ENCODE data around the gene DARS2. TPM values are rescaled to one million over a fixed set of nuclear protein-coding genes. Genes with fewer than 3 reads are reported as not detected.
"Not testable (repeated sequence)": the region's sequence is repeated elsewhere in the genome, so short reads cannot be mapped to it uniquely, and the experiment has no call there.

The DARS2 gene
- polyA plus RNA-seq, 3 donors = 24.5 to 27.4 (median 24.9) TPM

DNA sequence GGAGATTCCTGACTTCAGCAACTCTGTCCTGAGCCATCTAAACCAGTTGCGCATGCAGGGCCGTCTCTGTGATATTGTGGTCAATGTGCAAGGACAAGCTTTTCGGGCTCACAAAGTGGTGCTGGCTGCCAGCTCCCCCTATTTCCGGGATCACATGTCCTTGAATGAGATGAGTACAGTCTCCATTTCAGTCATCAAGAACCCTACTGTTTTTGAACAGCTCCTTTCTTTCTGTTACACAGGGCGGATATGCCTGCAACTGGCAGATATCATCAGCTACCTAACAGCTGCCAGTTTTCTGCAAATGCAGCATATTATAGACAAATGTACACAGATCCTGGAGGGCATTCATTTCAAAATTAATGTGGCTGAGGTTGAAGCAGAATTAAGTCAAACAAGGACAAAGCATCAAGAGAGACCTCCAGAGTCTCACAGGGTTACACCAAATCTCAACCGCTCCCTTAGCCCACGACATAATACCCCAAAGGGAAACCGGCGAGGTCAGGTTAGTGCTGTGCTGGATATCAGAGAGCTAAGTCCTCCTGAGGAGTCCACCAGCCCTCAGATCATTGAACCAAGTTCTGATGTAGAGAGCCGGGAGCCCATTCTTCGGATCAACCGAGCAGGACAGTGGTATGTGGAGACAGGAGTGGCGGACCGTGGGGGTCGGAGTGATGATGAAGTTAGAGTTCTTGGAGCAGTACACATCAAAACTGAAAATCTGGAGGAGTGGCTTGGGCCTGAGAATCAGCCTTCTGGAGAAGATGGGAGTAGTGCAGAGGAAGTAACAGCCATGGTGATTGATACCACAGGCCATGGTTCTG is 46.0 kb downstream of the DARS2 start:
- DNase-seq (ENCODE audit: extremely low read depth in 1 of 11, low read depth in 9 of 11, low spot score in 4 of 11) = no peak

DNA sequence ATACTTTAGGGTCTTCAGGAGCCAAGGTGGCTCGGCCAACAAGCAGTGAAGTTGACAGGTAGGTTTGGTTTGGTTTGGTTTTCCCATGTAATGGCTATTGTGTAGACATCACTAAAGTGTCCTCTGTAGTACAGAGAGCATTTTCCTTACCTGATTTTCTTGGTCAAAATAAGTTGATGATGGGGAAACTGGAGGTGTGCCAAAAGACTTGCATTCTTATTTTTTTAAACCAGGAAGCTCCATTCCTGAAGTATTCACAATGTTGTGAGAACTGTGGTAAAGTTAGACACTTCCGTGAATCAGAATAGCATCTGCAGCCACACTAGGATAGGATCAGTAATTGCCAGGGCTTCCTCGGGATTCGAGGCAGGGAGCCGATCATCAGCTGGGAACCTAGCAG is 46.6 kb downstream of the DARS2 start:
- DNase-seq (ENCODE audit: extremely low read depth in 1 of 11, low read depth in 9 of 11, low spot score in 4 of 11) = no peak

DNA sequence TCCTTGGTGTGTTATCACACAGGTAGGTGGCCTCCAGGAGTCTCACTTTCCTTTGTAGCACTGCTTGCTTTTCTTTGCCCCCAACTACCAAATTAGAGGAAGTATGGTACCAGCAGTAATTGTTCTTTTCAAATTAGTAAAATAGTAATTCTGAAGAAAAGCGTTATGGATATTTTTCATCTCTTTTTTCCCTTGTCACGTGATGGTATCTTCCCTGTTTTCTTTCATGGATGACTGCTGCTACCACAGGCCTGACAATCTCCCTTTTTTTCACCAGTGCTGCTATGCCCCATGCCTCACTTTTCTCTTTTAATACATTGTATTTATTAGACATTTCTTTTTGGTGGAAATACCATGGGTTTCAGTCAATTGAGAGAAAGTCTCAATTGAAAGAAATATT is 47.0 kb downstream of the DARS2 start:
- no peak for DNase-seq (ENCODE audit: extremely low read depth in 1 of 11, low read depth in 9 of 11, low spot score in 4 of 11)

DNA sequence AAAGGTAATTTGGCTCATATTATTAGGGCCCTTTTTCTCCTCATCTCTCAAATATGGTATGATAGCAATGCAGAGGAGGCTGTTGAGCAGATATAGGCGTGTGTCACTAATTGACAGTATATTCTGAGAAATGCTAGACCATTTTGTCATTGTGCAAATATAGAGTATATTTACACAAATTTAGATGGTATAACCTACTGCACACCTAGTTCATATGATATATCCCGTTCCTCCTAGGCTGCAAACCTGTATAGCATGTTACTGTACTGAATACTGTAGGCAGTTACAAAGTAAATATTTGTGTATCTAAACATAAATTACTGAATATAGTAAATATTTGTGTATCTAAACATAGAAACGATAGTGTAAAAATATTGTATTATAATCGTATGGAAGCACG is 52.3 kb downstream of the DARS2 start:
- no peak for DNase-seq (ENCODE audit: extremely low read depth in 1 of 11, low read depth in 9 of 11, low spot score in 4 of 11)

DNA sequence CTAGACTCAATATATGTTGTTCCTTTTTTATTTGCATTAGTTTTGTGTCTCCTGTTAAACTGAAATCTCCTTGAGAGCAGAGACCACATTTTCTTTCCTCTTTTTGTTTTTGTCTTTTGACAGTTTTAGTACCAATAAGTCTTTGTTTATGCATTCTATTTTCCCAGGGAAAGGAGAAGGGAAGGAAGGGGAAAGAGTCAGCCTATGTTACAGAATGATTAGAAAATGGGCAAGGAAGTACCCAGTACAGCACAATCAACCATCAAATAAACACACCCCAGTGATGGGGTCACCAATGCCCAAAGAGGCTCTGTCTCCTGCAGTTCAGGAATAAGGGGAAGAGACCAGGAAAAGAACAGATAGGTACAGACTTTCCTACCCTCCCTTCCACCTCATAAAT is 53.8 kb downstream of the DARS2 start:
- DNase-seq (ENCODE audit: extremely low read depth in 1 of 11, low read depth in 9 of 11, low spot score in 4 of 11) = no peak

DNA sequence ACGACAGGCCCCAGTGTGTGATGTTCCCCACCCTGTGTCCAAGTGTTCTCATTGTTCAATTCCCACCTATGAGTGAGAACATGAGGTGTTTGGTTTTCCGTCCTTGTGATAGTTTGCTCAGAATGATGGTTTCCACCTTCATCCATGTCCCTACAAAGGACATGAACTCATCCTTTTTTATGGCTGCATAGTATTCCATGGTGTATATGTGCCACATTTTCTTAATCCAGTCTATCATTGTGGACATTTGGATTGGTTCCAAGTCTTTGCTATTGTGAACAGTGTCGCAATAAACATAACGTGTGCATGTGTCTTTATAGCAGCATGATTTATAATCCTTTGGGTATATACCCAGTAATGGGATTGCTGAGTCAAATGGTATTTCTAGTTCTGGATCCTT is 56.6 kb downstream of the DARS2 start:
- not testable (repeated sequence) for DNase-seq (ENCODE audit: extremely low read depth in 1 of 11, low read depth in 9 of 11, low spot score in 4 of 11)

DNA sequence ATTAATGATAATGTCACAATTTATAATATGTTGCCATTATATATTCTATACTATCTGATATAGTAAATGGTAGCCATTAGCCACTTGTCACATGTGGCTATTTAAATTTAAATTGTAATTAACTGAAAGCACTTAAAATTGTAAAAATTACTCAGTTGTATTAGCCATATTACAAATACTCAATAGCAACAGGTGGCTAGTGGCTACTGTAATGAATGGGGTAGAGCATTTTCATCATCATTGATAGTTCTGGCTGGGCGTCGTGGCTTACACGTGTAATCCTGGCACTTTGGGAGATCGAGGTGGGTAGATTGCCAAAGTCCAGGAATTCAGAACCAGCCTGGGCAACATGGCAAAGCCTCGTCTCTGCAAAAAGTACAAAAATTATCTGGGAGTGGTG is 60.2 kb downstream of the DARS2 start:
- no peak for DNase-seq (ENCODE audit: extremely low read depth in 1 of 11, low read depth in 9 of 11, low spot score in 4 of 11)

DNA sequence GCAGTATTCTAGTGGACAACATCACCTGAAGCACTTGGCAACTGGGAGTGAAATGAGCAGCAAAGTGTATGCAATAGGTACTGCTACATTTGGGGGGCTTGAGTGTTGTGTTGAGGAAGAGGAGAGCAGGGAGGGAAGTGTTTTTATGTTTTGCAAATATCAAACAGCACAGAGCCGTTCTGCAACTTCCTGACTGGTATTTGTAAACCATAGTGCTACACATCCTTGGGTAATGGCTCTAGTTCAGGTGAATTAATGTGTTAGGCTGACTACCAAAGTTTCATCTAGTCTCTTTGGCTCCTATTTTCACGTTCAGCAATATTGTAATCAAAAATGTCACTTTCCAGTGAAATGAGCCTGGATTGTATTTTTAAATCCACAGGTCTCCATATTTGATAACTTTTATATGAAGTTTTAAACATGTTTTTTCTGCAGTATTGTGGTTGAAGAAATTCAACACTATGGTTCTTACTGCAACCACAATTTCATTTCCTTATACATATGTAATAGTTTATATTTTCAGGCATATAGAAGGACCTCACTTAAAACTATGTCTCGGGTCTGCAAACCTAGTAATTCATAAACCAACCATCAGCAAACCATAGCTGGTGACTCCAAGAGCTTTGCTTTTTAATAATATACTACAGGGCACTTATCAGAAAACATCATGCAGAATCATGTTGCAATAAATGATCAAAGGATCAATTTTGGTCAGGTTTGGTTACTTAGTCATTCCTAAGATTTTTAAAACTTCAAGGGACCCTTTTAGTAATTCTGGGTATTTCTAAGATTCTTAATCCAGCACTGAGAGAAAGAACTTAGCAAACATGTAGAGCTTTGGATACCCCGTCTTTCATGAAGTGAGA is 62.5 kb downstream of the DARS2 start:
- no peak for DNase-seq (ENCODE audit: extremely low read depth in 1 of 11, low read depth in 9 of 11, low spot score in 4 of 11)

DNA sequence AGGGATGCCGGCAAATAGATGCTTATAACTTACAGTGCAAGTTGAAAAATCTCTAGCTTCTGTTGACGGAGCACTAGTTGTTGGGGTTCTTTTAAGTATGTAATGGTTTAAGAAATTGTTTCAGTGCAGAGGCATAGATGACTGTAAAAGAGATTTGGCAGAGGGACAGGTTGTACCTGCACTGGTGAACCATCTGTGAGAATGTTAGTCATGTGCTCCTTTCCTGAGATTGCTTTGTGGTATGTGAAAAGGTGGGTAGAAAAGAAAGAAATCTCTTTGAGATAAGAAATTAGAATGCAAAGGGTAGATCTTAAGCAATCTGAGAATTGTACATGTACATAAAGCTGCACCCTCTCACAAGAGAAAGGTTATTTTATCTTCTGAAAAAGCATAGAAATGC is 63.2 kb downstream of the DARS2 start:
- DNase-seq (ENCODE audit: extremely low read depth in 1 of 11, low read depth in 9 of 11, low spot score in 4 of 11) = no peak

DNA sequence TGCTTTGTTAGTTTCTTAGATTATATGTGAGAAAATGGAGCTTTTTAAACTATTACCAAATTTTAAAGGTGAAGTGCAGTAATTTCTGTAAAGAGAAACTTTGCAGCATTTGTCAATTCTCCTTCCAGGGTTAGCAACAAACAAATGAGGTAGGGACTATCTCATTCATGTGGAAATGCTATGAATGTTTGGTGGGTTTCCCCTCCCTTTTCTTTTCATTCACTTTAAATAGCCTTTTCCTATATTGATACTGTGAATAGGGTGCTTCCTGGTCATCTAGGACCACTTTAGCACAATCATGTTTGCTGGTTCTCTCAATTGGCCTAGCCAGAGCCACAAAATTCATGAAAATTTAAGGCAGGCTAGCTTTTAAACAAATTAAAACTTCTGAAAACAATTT is 64.3 kb downstream of the DARS2 start:
- no peak for DNase-seq (ENCODE audit: extremely low read depth in 1 of 11, low read depth in 9 of 11, low spot score in 4 of 11)

DNA sequence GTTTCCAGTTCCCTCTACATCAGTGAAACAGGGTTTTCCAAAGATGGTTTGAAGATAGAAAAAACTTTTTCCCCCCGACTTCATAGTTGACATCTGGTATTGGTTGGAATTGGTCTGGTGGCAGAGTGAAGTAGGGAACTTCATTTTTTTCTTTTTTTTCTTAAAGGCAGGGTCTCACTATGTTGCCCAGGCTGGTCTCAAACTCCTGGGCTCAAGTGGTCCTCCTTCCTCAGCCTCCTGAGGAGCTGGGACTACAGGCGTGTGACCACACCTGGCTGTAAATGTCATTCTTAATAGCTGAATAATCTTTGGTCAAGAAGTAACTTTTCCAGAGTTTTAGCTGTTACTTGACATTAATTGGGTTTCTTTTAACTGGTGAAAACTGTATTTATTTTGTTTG is 65.4 kb downstream of the DARS2 start:
- no peak for DNase-seq (ENCODE audit: extremely low read depth in 1 of 11, low read depth in 9 of 11, low spot score in 4 of 11)

DNA sequence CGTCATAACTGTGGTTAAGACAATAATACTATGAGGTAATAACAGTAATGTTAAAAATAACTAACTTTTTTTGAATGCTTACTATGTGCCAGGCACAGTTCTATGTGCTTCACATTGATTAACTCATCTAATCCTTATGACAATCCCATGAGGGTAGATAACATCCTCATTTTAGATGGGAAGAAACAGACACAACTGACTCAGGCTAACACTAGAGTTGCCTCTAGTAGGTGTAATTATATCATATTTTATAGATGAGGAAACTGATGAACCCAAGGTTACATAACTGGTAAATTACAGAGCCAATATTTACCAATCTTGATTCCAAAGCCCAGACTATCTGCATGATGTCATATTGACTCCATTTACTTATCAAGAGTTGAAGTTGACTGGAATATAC is 69.1 kb downstream of the DARS2 start:
- DNase-seq (ENCODE audit: extremely low read depth in 1 of 11, low read depth in 9 of 11, low spot score in 4 of 11) = no peak

DNA sequence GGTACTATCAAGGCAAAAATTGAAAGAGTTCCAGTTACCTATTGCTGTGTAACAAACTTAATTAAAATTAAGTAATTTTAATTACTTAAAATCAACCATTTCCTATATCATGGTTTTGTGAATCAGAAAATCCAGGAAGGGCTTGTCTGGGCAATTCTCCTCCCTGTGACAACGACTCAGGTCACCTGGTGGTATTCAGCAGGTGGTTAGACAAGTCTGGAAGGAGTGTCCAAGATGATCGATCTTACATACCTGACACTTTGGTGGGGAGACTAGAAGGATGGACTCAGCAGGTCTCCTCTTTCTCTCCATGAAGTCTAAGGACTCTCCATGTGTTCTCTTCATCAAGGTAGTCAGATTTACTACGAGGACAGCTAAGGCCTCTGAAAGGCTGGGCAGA is 69.7 kb downstream of the DARS2 start:
- no peak for DNase-seq (ENCODE audit: extremely low read depth in 1 of 11, low read depth in 9 of 11, low spot score in 4 of 11)

DNA sequence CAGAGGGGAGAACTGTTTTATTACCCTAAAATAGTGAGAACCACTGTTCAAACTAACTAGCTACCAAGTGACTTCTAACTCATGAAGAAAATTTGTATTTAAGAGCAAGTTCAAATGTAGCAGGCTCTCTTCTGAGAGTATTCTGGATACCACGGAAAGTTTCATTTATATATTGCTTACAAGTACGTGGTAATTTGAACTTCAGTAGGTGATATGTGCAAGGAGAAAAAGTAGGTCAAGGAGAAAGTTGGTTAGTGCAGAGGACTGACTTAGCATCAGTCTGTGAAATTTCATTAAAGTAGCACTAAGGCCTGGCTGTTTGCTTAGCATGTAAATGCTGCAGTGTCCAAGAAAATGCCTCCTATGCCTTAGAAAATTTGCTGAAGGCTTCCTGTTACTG is 76.0 kb downstream of the DARS2 start:
- DNase-seq (ENCODE audit: extremely low read depth in 1 of 11, low read depth in 9 of 11, low spot score in 4 of 11) = no peak

DNA sequence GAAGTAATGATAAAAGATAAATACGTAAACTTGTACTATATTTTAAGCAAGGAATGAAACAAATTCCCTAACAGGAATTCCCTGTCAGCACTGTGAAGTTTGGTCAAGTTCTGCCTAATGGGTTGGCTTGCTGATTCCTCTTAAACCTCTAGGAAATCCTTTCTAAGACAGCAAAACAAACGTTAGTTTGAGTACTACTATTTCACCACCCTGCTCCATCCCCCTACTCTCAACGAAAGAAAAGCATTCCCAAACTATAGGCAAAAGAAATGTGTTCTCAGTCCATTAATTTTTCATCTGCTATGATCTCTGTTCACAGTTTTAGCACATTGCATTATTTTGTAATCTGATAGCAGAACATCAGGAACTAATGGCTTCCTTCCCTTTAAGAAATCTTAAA is 76.5 kb downstream of the DARS2 start:
- no peak for DNase-seq (ENCODE audit: extremely low read depth in 1 of 11, low read depth in 9 of 11, low spot score in 4 of 11)

DNA sequence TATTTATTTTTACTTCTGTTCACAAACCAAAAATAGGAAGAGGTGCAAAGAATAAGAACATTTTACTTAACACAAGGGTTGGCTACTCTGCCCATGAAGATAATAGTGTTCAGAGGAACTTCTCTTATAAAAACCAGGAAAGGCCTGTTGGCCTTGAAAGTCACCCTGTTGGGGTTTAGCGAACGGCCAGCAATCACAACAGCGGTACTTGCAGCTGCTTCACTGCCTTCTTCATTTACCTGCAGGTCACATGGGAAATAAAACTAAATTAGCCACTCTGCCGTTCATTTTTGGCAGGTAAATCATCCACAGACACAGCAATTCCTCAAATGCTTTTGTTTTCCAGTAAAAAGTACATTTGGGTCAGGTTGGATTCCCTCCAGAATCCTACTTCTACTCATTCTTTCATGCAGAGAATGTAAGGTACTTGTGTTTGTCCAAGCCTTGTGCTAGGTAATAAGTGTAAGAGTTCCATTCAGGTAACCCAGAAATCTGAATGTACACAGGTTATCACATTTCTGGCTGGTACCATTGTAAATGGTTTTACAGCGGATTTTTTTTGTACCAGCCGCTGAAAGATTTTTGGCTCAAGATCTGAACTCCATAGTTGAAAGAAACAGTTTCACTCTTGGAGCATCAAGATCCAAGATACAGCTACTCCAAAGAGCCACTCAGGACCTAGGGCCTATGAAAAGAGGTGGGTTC is 79.5 kb downstream of the DARS2 start:
- DNase-seq (ENCODE audit: extremely low read depth in 1 of 11, low read depth in 9 of 11, low spot score in 4 of 11) = peak in 3 of 11 donors; percentile 4 to 16 (median 16)
